ENCODE measurements around the gene CCDC43.
"Not testable (repeated sequence)": the region's sequence is repeated elsewhere in the genome, so short reads cannot be mapped to it uniquely, and the experiment has no call there.

The CCDC43 gene

DNA sequence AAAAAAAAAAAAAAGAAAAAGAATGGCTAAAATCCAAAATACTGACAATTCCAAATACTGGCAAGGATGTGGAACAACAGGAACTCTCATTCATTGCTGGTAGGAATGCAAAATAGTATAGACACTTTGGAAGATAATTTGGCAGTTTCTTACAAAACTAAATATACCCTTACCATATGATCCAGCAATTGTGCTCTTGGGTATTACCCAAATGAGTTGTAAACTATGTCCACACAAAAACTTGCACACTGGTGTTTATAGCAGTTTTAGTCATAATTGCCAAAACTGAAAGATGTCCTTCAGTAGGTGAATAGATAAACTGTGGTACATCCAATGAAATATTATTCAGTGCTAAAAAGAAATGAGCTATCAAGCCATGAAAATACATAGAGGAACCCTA is 41.8 kb downstream of the CCDC43 start:
- Histone ChIP-seq H3K9me3 (ENCODE audit: control insufficient read depth, insufficient read depth, low read length) (no peaks in the 10 kb centered on the region), H3K4me1 (ENCODE audit: control insufficient read depth, insufficient read depth, low read length) (no peaks in the 10 kb centered on the region), H3K27me3 (ENCODE audit: control insufficient read depth, insufficient read depth, low read length) (no peaks in the 10 kb centered on the region), H3K4me3 (ENCODE audit: low read length) (no peak overlapping the region), H3K27ac (ENCODE audit: low read length) (no peak overlapping the region), H3K36me3 (ENCODE audit: control insufficient read depth, insufficient read depth, low read length) (no peaks in the 10 kb centered on the region)
- no peak for DNase-seq (ENCODE audit: low read depth, low spot score)

DNA sequence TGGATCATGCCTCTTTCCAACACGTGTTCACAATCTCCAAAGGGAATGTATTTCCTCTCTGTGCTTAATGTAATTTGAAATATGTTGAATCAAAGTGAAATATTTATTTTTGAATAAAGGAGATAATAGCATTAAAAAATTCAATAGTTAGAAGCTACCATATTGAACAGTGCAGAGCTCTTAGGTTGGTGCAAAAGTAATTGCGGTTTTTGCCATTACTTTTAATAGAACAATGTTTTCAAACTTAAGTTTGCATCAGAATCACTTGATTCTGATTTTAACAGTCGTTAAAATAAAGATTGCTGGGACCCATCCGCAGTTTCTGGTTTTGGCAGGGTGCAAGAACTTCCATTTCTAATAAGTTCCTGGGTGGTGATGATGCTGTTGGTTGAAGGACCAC is 43.3 kb downstream of the CCDC43 start:
- H3K27ac ChIP-seq (ENCODE audit: low read length) = no peak overlapping the region
- WGBS (ENCODE audit: insufficient coverage, insufficient read length) = no CpG with 5 or more reads among the region's 4 CpGs
- DNase-seq (ENCODE audit: low read depth, low spot score) = no peak
- H3K4me1 ChIP-seq (ENCODE audit: control insufficient read depth, insufficient read depth, low read length) = no peaks in the 10 kb centered on the region
- H3K36me3 ChIP-seq (ENCODE audit: control insufficient read depth, insufficient read depth, low read length) = no peaks in the 10 kb centered on the region
- no peaks in the 10 kb centered on the region for H3K27me3 ChIP-seq (ENCODE audit: control insufficient read depth, insufficient read depth, low read length)
- no peak overlapping the region for H3K4me3 ChIP-seq (ENCODE audit: low read length)
- H3K9me3 ChIP-seq (ENCODE audit: control insufficient read depth, insufficient read depth, low read length) = no peaks in the 10 kb centered on the region

DNA sequence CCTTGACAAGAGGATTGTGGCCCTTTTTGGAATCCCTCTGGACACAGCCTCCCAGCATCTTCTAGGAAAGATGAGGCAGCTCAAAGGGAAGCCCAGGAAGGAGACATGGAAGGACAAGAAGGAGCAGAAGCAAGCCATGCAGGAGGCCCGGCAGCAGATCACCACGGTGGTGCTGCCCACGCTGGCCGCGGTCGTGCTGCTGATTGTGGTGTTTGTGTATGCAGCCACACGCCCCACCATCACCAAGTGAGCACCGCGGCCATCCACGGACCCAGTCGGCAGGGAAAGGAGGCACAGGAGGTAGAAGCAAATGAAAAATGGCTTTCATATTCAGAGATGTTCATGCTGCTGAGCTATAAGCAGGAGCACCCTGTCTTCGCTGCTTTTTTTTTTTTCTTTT is 44.2 kb downstream of the CCDC43 start:
- Histone ChIP-seq H3K27ac (ENCODE audit: low read length) (no peak overlapping the region), H3K9me3 (ENCODE audit: control insufficient read depth, insufficient read depth, low read length) (no peaks in the 10 kb centered on the region), H3K4me1 (ENCODE audit: control insufficient read depth, insufficient read depth, low read length) (no peaks in the 10 kb centered on the region), H3K4me3 (ENCODE audit: low read length) (no peak overlapping the region), H3K36me3 (ENCODE audit: control insufficient read depth, insufficient read depth, low read length) (no peaks in the 10 kb centered on the region), H3K27me3 (ENCODE audit: control insufficient read depth, insufficient read depth, low read length) (no peaks in the 10 kb centered on the region)
- WGBS (ENCODE audit: insufficient coverage, insufficient read length) = no CpG with 5 or more reads among the region's 12 CpGs
- DNase-seq (ENCODE audit: low read depth, low spot score) = no peak

DNA sequence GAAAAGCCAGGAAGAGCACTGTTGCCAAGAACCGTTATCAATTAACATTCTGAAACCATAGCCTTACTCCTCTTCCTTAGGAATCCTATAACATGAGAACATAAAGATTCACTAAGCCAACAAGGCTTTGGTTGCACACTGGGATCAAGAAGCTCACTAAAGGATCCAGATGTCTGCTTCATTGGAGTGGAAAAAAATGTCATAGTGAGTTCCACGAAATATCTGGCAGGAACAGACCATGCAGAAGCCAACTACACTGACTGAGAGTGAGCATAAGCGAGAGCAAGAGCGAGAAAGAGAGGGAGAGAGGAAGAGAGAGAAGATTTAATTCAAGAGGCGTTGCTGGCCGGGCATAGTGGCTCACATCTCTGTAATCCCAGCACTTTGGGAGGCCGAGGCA is 46.7 kb downstream of the CCDC43 start:
- no CpG with 5 or more reads among the region's 7 CpGs for WGBS (ENCODE audit: insufficient coverage, insufficient read length)
- no peaks in the 10 kb centered on the region for H3K36me3 ChIP-seq (ENCODE audit: control insufficient read depth, insufficient read depth, low read length)
- no peak overlapping the region for H3K27ac ChIP-seq (ENCODE audit: low read length)
- no peak overlapping the region for H3K4me3 ChIP-seq (ENCODE audit: low read length)
- no peak for DNase-seq (ENCODE audit: low read depth, low spot score)
- H3K4me1 ChIP-seq (ENCODE audit: control insufficient read depth, insufficient read depth, low read length) = no peaks in the 10 kb centered on the region
- no peaks in the 10 kb centered on the region for H3K9me3 ChIP-seq (ENCODE audit: control insufficient read depth, insufficient read depth, low read length)
- H3K27me3 ChIP-seq (ENCODE audit: control insufficient read depth, insufficient read depth, low read length) = no peaks in the 10 kb centered on the region

DNA sequence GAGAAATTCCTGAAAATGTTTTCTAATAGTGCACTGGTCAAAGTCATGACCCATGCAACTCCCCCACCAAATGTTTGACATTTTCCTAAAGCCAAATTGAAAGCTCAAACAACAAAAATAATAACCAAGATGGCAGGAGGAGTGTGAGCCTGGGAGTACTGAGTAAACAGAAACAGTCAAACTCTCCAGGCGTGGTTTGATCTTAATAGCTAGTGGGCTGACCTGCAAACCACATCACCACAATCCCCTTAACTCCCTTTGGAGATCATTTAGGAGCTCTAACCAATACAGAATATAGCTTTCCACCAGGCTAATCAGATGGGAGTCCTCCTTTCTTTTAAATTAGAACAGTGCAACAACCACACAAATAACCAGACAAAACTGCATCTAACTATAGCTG is 52.5 kb downstream of the CCDC43 start:
- no peak for DNase-seq (ENCODE audit: low read depth, low spot score)
- Histone ChIP-seq H3K4me1 (ENCODE audit: control insufficient read depth, insufficient read depth, low read length) (no peaks in the 10 kb centered on the region), H3K36me3 (ENCODE audit: control insufficient read depth, insufficient read depth, low read length) (no peaks in the 10 kb centered on the region), H3K27ac (ENCODE audit: low read length) (no peak overlapping the region), H3K27me3 (ENCODE audit: control insufficient read depth, insufficient read depth, low read length) (no peaks in the 10 kb centered on the region), H3K4me3 (ENCODE audit: low read length) (no peak overlapping the region), H3K9me3 (ENCODE audit: control insufficient read depth, insufficient read depth, low read length) (no peaks in the 10 kb centered on the region)
- no CpG with 5 or more reads among the region's 1 CpG for WGBS (ENCODE audit: insufficient coverage, insufficient read length)

DNA sequence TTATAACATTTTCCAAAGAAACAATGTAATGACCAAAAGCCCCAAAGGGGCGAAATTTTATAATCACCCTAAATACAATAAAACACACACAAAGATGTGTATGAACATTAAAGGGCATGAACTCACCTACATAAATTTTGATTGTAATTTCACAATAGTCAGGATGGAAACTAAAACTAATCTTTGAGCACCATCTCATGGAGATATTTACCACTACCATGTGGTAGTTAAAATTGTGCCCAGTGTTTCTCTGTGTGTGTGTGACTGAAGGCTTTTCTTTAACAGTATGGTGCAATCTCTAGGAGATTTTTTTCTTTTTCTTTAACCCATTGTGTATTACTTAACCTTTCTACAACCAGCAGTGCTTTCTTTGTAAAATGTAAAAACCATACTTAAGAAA is 53.0 kb downstream of the CCDC43 start:
- WGBS (ENCODE audit: insufficient coverage, insufficient read length) = no CpG with 5 or more reads among the region's 1 CpG
- Histone ChIP-seq H3K27ac (ENCODE audit: low read length) (no peak overlapping the region), H3K4me3 (ENCODE audit: low read length) (no peak overlapping the region), H3K4me1 (ENCODE audit: control insufficient read depth, insufficient read depth, low read length) (no peaks in the 10 kb centered on the region), H3K27me3 (ENCODE audit: control insufficient read depth, insufficient read depth, low read length) (no peaks in the 10 kb centered on the region), H3K9me3 (ENCODE audit: control insufficient read depth, insufficient read depth, low read length) (no peaks in the 10 kb centered on the region), H3K36me3 (ENCODE audit: control insufficient read depth, insufficient read depth, low read length) (no peaks in the 10 kb centered on the region)
- DNase-seq (ENCODE audit: low read depth, low spot score) = no peak

DNA sequence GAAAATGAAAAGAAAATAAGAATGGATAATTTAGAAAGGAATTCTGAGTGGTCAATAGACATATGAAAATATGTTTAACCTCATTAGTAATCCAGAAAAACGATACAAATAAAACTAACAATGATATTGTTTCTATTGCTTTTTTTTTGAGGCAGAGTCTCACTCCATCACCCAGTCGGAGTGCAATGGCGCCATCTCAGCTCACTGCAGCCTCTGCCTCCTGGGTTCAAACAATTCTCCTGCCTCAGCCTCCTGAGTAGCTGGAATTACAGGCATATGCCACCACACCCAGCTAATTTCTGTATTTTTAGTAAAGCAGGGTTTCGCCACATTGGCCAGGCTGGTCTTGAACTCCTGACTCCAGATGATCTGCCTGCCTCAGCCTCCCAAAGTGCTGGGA is 55.2 kb downstream of the CCDC43 start:
- H3K36me3 ChIP-seq (ENCODE audit: control insufficient read depth, insufficient read depth, low read length); DNase-seq (ENCODE audit: low read depth, low spot score); H3K27ac ChIP-seq (ENCODE audit: low read length); H3K9me3 ChIP-seq (ENCODE audit: control insufficient read depth, insufficient read depth, low read length); H3K4me3 ChIP-seq (ENCODE audit: low read length); H3K27me3 ChIP-seq (ENCODE audit: control insufficient read depth, insufficient read depth, low read length); H3K4me1 ChIP-seq (ENCODE audit: control insufficient read depth, insufficient read depth, low read length): not testable (repeated sequence)
- no CpG with 5 or more reads among the region's 4 CpGs for WGBS (ENCODE audit: insufficient coverage, insufficient read length)

DNA sequence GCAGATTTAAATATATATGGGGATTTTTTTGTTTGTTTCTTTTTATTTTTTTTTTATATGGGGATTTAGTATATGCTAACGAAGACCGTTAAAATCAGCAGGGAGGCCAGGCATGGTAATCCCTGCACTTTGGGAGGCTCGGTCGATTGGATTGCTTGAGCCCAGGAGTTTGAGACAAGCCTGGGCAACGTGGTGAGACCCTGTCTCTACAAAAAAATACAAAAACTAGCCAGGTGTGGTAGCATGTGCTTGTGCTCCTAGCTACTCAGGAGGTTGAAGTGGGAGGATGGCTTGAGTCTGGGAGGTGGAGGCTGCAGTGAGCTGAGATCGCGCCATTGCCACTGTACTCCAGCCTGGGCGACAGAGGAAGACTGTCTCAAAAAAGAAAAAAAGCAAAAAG is 55.6 kb downstream of the CCDC43 start:
- Histone ChIP-seq H3K9me3 (ENCODE audit: control insufficient read depth, insufficient read depth, low read length) (no peaks in the 10 kb centered on the region), H3K27me3 (ENCODE audit: control insufficient read depth, insufficient read depth, low read length) (no peaks in the 10 kb centered on the region)

DNA sequence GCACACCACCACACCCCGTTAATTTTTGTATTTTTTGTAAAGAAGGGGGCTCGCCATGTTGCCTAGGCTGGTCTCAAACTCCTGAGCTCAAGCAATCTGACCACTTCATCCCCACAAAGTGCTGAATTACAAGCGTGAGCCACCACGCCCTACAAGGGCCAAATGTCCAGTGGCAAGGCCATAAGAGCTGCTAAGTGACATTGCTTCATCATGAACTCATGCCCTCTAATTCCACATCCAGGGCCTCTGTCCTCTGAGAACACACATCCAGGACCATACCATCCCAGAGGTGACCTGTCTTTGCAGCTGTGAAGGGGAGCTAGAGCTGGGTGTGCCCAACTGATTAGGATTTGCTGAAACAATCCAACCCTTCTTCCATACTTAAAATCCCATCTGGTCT is 58.9 kb downstream of the CCDC43 start:
- Histone ChIP-seq H3K4me1 (ENCODE audit: control insufficient read depth, insufficient read depth, low read length) (no peaks in the 10 kb centered on the region), H3K4me3 (ENCODE audit: low read length) (no peak overlapping the region), H3K27me3 (ENCODE audit: control insufficient read depth, insufficient read depth, low read length) (no peaks in the 10 kb centered on the region), H3K36me3 (ENCODE audit: control insufficient read depth, insufficient read depth, low read length) (no peaks in the 10 kb centered on the region), H3K27ac (ENCODE audit: low read length) (no peak overlapping the region), H3K9me3 (ENCODE audit: control insufficient read depth, insufficient read depth, low read length) (no peaks in the 10 kb centered on the region)
- no CpG with 5 or more reads among the region's 4 CpGs for WGBS (ENCODE audit: insufficient coverage, insufficient read length)
- no peak for DNase-seq (ENCODE audit: low read depth, low spot score)

More for the DNA sequence above, 55.6 kb downstream of the CCDC43 start:
- Histone ChIP-seq H3K4me1 (ENCODE audit: control insufficient read depth, insufficient read depth, low read length) (no peaks in the 10 kb centered on the region), H3K4me3 (ENCODE audit: low read length) (no peak overlapping the region), H3K27ac (ENCODE audit: low read length) (no peak overlapping the region), H3K36me3 (ENCODE audit: control insufficient read depth, insufficient read depth, low read length) (no peaks in the 10 kb centered on the region)
- no CpG with 5 or more reads among the region's 8 CpGs for WGBS (ENCODE audit: insufficient coverage, insufficient read length)
- no peak for DNase-seq (ENCODE audit: low read depth, low spot score)

DNA sequence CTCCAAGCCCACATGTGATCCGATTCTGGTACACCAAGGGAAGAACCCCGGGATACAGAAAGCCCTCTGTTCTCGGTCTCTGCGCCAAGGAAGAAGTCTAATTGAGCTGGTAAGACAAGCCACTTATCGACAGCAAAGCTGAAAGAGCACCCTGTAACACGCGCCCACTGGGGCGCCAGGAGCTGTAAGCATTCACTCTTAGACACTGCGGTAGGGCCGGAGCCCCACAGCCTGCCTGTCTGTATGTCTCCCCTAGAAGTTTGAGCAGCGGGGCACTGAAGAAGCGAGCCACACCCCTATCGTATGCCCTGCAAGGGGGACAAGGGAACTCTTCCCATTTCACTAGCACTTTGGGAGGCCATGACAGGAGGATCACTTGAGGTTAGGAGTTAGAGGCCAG is 60.3 kb downstream of the CCDC43 start:
- Histone ChIP-seq H3K27ac (ENCODE audit: low read length) (no peak overlapping the region), H3K9me3 (ENCODE audit: control insufficient read depth, insufficient read depth, low read length) (no peaks in the 10 kb centered on the region), H3K36me3 (ENCODE audit: control insufficient read depth, insufficient read depth, low read length) (no peaks in the 10 kb centered on the region), H3K27me3 (ENCODE audit: control insufficient read depth, insufficient read depth, low read length) (no peaks in the 10 kb centered on the region), H3K4me1 (ENCODE audit: control insufficient read depth, insufficient read depth, low read length) (no peaks in the 10 kb centered on the region), H3K4me3 (ENCODE audit: low read length) (no peak overlapping the region)
- no peak for DNase-seq (ENCODE audit: low read depth, low spot score)
- WGBS (ENCODE audit: insufficient coverage, insufficient read length) = no CpG with 5 or more reads among the region's 13 CpGs

DNA sequence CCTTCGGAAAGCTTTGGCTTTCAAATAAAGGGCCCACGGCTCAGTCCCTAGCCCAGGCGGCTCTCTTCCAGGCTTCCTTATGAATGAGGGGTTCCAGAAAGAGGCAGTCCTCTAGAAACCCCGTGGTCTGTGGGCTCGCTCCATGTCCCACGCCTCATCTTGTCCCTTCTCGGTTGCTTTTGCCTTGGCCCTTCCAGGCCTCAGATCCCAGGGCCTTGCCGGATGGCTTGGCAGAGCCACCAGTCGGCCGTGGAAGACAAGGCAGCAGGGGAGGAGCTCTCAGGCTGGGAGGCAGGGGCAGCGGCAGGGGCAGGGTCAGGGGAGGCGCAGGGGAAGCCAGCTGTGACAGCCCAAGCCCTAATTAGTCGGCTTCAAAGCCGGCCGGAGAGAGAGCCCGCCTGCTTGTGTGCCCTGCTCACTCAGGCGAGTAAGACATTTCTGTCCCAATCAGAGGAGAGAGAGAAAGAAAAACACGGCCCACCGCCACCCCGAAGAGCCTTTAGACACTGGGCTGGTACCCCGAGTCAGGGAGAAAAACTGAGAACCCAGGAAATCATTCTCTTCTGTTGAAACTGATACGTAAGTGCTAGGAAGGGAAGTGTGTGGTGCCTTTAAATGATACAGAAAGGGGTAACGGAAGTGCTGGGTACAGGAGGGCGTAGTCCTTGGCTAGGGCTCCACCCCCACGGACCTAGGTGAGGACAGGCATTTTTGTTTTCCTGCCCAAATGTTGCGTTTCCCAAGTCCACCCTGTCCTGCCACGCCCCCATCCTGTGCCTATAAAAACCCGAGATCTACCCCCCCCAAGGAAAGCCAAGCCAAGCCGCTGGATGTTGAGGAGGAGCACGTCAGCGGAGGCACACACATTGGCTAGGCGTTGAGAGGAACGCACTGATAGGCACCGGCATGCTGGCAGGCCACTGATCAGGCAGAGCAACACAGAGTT is 61.1 kb downstream of the CCDC43 start:
- H3K4me3 ChIP-seq (ENCODE audit: low read length) = no peak overlapping the region
- H3K27ac ChIP-seq (ENCODE audit: low read length) = no peak overlapping the region
- peak; percentile 37 for DNase-seq (ENCODE audit: low read depth, low spot score)
- H3K27me3 ChIP-seq (ENCODE audit: control insufficient read depth, insufficient read depth, low read length) = no peaks in the 10 kb centered on the region
- WGBS (ENCODE audit: insufficient coverage, insufficient read length) = no CpG with 5 or more reads among the region's 34 CpGs
- H3K9me3 ChIP-seq (ENCODE audit: control insufficient read depth, insufficient read depth, low read length) = no peaks in the 10 kb centered on the region
- no peaks in the 10 kb centered on the region for H3K36me3 ChIP-seq (ENCODE audit: control insufficient read depth, insufficient read depth, low read length)
- no peaks in the 10 kb centered on the region for H3K4me1 ChIP-seq (ENCODE audit: control insufficient read depth, insufficient read depth, low read length)
